HepG2 (cell line): ENCODE measurements around the gene GON4L. TPM values are rescaled to one million over a fixed set of nuclear protein-coding genes. Genes with fewer than 3 reads are reported as not detected.

Source experiments
- ATAC-seq: fragments of 200-7000 bp; cut with Tn5 transposase; 3 replicates; pipeline ENCODE4 v1.9.1; 2020; ENCODE audit warnings: mild to moderate bottlenecking, moderate library complexity
- BruUV-seq: library from RNA; stranded (reverse); fragments of 400-500 nt; replicated peaks from 2 replicates; lab custom pipeline; 2021; lab: Mats Ljungman, UMichigan
- CTCF ChIA-PET: fragments of 300-600 bp; formaldehyde crosslinking; extraction: SDS; loops from one replicate; lab custom pipeline; 2021; ENCODE audit warnings: low total read pairs, inconsistent platforms, low intra/inter-chr PET ratio; lab: Yijun Ruan, JAX
- POLR2A ChIA-PET: fragments of 350-600 bp; sonication (Branson Sonifier 250); formaldehyde crosslinking; loops from one replicate; lab custom pipeline; 2020; ENCODE audit warnings: antibody characterized with exemption, inconsistent platforms; lab: Yijun Ruan, JAX
- DNase-seq: peaks from one replicate; pipeline ENCODE4 v3.0.0-alpha.2; 2015; ENCODE audit warnings: low spot score
- FAIRE-seq: peaks from 3 replicates; lab custom pipeline; 2011; peaks lifted over from hg19 to GRCh38; lab: Jason Lieb, UNC
- H2AFZ ChIP-seq: one replicate; pipeline ENCODE4 v1.6.1; 2011; ENCODE audit warnings: low read length, inconsistent platforms
- H3K27ac ChIP-seq: fragments of 300-600 bp; 3 replicates; pipeline ENCODE4 v1.8.0; 2011; ENCODE audit warnings: mixed run types, mild to moderate bottlenecking, mixed read lengths, low read length, inconsistent platforms; ENCODE audit not compliant: insufficient read depth; ENCODE audit errors: extremely low read length
- H3K27me3 ChIP-seq, 2 experiments: fragments of 200-600 bp in 1 of 2; 2 replicates in 1 of 2; 3 replicates in 1 of 2; pipeline versions ENCODE4 v1.6.0 to v1.8.0; 2011; ENCODE audit warnings: low read length in 2 of 2, mild to moderate bottlenecking in 2 of 2, moderate library complexity in 2 of 2, inconsistent platforms in 1 of 2; ENCODE audit not compliant: insufficient read depth in 2 of 2, control insufficient read depth in 1 of 2
- H3K36me3 ChIP-seq, 2 experiments: fragments of 200-600 bp in 1 of 2; replicated peaks in 1 of 2; 2 replicates in 1 of 2; 3 replicates in 1 of 2; pipeline versions ENCODE4 v1.5.1 to v1.8.0; 2011; ENCODE audit warnings: low read length in 2 of 2, inconsistent platforms in 1 of 2; ENCODE audit not compliant: insufficient read depth in 2 of 2, control insufficient read depth in 1 of 2
- H3K4me1 ChIP-seq: 2 replicates; pipeline ENCODE4 v1.5.1; 2012; ENCODE audit warnings: low read length, inconsistent platforms; ENCODE audit not compliant: insufficient read depth
- H3K4me2 ChIP-seq: 2 replicates; pipeline ENCODE4 v1.6.0; 2011; ENCODE audit warnings: low read depth, low read length, inconsistent platforms
- H3K4me3 ChIP-seq, 3 experiments: fragments of 200-600 bp in 1 of 3; sonication (generic), shearing (Covaris generic) in 1 of 3; replicated peaks in 1 of 3; 2 replicates each; pipeline ENCODE4 v1.5.1; 2011 to 2016; ENCODE audit warnings: low read length in 3 of 3, inconsistent platforms in 2 of 3, low read depth in 2 of 3, mild to moderate bottlenecking in 2 of 3, control low read depth in 1 of 3, mixed read lengths in 1 of 3; ENCODE audit not compliant: insufficient read depth in 1 of 3
- H3K79me2 ChIP-seq: one replicate; pipeline ENCODE4 v1.6.1; 2011; ENCODE audit warnings: low read length, inconsistent platforms; ENCODE audit not compliant: insufficient read depth
- H3K9ac ChIP-seq: 2 replicates; pipeline ENCODE4 v1.6.0; 2011; ENCODE audit warnings: mild to moderate bottlenecking, low read depth, low read length, inconsistent platforms; ENCODE audit not compliant: insufficient read depth
- H3K9me3 ChIP-seq: 2 replicates; pipeline ENCODE4 v1.5.1; 2012; ENCODE audit warnings: mild to moderate bottlenecking, low read length
- H4K20me1 ChIP-seq: 2 replicates; pipeline ENCODE4 v1.6.0; 2011; ENCODE audit warnings: inconsistent platforms, mild to moderate bottlenecking, low read length, moderate library complexity; ENCODE audit not compliant: insufficient read depth
- CC2D1A ChIP-seq: sonication (generic); formaldehyde crosslinking; IDR thresholded peaks from 2 replicates; pipeline ENCODE4 v1.8.1; 2023; ENCODE audit warnings: mild to moderate bottlenecking, missing genetic modification reagents
- HCFC1 ChIP-seq: fragments of 150-350 bp; IDR thresholded peaks from 2 replicates; pipeline ENCODE4 v1.6.1; 2014; ENCODE audit warnings: low read depth, low read length
- HES4 ChIP-seq: sonication (generic); formaldehyde crosslinking; IDR thresholded peaks from 2 replicates; pipeline ENCODE4 v1.9.0; 2021; ENCODE audit warnings: mild to moderate bottlenecking, missing genetic modification reagents, borderline replicate concordance
- HIVEP1 ChIP-seq: sonication (generic); formaldehyde crosslinking; IDR thresholded peaks from 2 replicates; pipeline ENCODE4 v1.4.0; 2020; ENCODE audit warnings: mild to moderate bottlenecking, missing genetic modification reagents
- KDM3A ChIP-seq: IDR thresholded peaks from 2 replicates; pipeline ENCODE4 v1.6.1; 2018; ENCODE audit warnings: low read depth, missing compliant biosample characterization
- SMC3 ChIP-seq: IDR thresholded peaks from 2 replicates; pipeline ENCODE4 v1.6.1; 2011; ENCODE audit warnings: low read length, improper control_type of control experiment
- SRF ChIP-seq: IDR thresholded peaks from 2 replicates; pipeline ENCODE4 v1.6.1; 2011; ENCODE audit warnings: mild to moderate bottlenecking, low read depth, low read length, moderate library complexity
- ZNF121 ChIP-seq: sonication (generic); formaldehyde crosslinking; IDR thresholded peaks from 2 replicates; pipeline ENCODE4 v1.5.0; 2020; ENCODE audit warnings: mild to moderate bottlenecking, missing genetic modification reagents
- ZNF407 ChIP-seq: sonication (generic); formaldehyde crosslinking; IDR thresholded peaks from one replicate; pipeline ENCODE4 v1.5.1; 2020; ENCODE audit warnings: mild to moderate bottlenecking, missing genetic modification reagents; ENCODE audit errors: not compliant biosample characterization
- WGBS: methylation state at CpG from one replicate; pipeline ENCODE4 v1.1.6; 2017; ENCODE audit warnings: low lambda C conversion rate; 5-methylcytosine and 5-hydroxymethylcytosine counted together
- in situ Hi-C: cut with HindIII; loops from 2 replicates; pipeline ENCODE4 v1.10.0; 2017; ENCODE audit warnings: low pct_unique_long_range_greater_than_20kb; ENCODE audit not compliant: extremely low pct_ligation_motif_present
- intact Hi-C: fragments of 100-400 bp; cut with micrococcal nuclease; formaldehyde crosslinking; loops from one replicate; pipeline ENCODE4 v1.10.0; 2022; ENCODE audit not compliant: unreplicated experiment
- polyA plus RNA-seq, 8 experiments: library from polyadenylated mRNA; depleted of rRNA in 3 of 8; stranded (reverse) in 7 of 8; unstranded in 1 of 8; fragments of >200 nt; fragmentation: Illumina TruSeq in 4 of 8; extraction: Trizol in 4 of 8; gene quantifications; 2 replicates each; pipeline versions ENCODE4 v1.2.1 to v1.2.3, GENCODE V29; 2011 to 2016; ENCODE audit warnings: low read depth in 4 of 8, missing spikeins in 1 of 8, mixed read lengths in 1 of 8; ENCODE audit not compliant: insufficient read depth in 1 of 8
- total RNA-seq, 5 experiments: library from RNA; depleted of rRNA; stranded (reverse); fragments of >200 nt; fragmentation: Illumina TruSeq; extraction: Trizol; gene quantifications; 2 replicates each; pipeline ENCODE4 v1.2.3, GENCODE V29; 2016; ENCODE audit warnings: low read depth in 1 of 5
- TF ChIP-seq, protein P1 (sequence below): sonication (generic); formaldehyde crosslinking; IDR thresholded peaks from 2 replicates; pipeline ENCODE4 v1.8.1; 2022; ENCODE audit warnings: low read depth, mild to moderate bottlenecking, missing genetic modification reagents
- TF ChIP-seq, protein P2 (sequence below): sonication (generic); formaldehyde crosslinking; IDR thresholded peaks from 2 replicates; pipeline ENCODE4 v1.5.0; 2020; ENCODE audit warnings: missing genetic modification reagents, mild to moderate bottlenecking, borderline replicate concordance

Gene GON4L
- total and polyA plus RNA-seq, 2 of the 13 experiments (the other 11 are each of a cell fraction or from before 2014, with no cell fraction given) = 14.6 to 19.6 TPM

- DNase-seq (no peak), ATAC-seq (no peak), FAIRE-seq (no peak)
- Histone ChIP-seq H3K4me1 (peaks cover 9% of the 10 kb centered on the region), H2AFZ (no peak overlapping the region), H3K9me3 (no peaks in the 10 kb centered on the region), H3K4me2 (no peak overlapping the region), H3K27ac (no peak overlapping the region), H3K9ac (no peak overlapping the region), H3K27me3 (no peaks in the 10 kb centered on the region), H3K79me2 (peaks cover 55% of the 10 kb centered on the region), H3K4me3 (no peak overlapping the region), H4K20me1 (no peaks in the 10 kb centered on the region), H3K36me3 (peaks cover 5 to 29% of the 10 kb centered on the region in 2 experiments; a peak in 4 of 5 replicates)
- CTCF ChIA-PET = no interaction called here
- in situ Hi-C loops = no loop called here
- intact Hi-C loops = no loop called here
- no TSS peak for BruUV-seq
- whole genome bisulfite sequencing = 91% methylated on average over 1 of the region's 1 CpG
- POLR2A ChIA-PET = no interaction called here
- TF ChIP-seq ZNF407 = no peak
- TF ChIP-seq, protein P1, sequence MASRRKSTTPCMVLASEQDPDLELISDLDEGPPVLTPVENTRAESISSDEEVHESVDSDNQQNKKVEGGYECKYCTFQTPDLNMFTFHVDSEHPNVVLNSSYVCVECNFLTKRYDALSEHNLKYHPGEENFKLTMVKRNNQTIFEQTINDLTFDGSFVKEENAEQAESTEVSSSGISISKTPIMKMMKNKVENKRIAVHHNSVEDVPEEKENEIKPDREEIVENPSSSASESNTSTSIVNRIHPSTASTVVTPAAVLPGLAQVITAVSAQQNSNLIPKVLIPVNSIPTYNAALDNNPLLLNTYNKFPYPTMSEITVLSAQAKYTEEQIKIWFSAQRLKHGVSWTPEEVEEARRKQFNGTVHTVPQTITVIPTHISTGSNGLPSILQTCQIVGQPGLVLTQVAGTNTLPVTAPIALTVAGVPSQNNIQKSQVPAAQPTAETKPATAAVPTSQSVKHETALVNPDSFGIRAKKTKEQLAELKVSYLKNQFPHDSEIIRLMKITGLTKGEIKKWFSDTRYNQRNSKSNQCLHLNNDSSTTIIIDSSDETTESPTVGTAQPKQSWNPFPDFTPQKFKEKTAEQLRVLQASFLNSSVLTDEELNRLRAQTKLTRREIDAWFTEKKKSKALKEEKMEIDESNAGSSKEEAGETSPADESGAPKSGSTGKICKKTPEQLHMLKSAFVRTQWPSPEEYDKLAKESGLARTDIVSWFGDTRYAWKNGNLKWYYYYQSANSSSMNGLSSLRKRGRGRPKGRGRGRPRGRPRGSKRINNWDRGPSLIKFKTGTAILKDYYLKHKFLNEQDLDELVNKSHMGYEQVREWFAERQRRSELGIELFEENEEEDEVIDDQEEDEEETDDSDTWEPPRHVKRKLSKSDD (CRISPR knock-in tag) = no peak
- TF ChIP-seq, protein P2, sequence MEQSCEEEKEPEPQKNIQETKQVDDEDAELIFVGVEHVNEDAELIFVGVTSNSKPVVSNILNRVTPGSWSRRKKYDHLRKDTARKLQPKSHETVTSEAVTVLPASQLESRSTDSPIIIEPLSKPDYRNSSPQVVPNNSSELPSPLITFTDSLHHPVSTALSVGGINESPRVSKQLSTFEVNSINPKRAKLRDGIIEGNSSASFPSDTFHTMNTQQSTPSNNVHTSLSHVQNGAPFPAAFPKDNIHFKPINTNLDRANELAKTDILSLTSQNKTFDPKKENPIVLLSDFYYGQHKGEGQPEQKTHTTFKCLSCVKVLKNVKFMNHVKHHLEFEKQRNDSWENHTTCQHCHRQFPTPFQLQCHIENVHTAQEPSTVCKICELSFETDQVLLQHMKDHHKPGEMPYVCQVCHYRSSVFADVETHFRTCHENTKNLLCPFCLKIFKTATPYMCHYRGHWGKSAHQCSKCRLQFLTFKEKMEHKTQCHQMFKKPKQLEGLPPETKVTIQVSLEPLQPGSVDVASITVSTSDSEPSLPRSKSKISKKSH = no peak
- TF ChIP-seq CC2D1A (CRISPR knock-in tag) = no peak
- no peak for TF ChIP-seq SRF
- TF ChIP-seq KDM3A (CRISPR knock-in tag) = no peak
- TF ChIP-seq ZNF121 (CRISPR knock-in tag) = no peak
- no peak for TF ChIP-seq SMC3
- no peak for TF ChIP-seq HIVEP1 (CRISPR knock-in tag)
- no peak for TF ChIP-seq HCFC1
- no peak for TF ChIP-seq HES4 (CRISPR knock-in tag)
These were observed 12.1 kb downstream of the GON4L start for GRCh38 chr1:155844860-155845421.
